ENCODE results near the gene GAS2L1.

The GAS2L1 gene

DNA sequence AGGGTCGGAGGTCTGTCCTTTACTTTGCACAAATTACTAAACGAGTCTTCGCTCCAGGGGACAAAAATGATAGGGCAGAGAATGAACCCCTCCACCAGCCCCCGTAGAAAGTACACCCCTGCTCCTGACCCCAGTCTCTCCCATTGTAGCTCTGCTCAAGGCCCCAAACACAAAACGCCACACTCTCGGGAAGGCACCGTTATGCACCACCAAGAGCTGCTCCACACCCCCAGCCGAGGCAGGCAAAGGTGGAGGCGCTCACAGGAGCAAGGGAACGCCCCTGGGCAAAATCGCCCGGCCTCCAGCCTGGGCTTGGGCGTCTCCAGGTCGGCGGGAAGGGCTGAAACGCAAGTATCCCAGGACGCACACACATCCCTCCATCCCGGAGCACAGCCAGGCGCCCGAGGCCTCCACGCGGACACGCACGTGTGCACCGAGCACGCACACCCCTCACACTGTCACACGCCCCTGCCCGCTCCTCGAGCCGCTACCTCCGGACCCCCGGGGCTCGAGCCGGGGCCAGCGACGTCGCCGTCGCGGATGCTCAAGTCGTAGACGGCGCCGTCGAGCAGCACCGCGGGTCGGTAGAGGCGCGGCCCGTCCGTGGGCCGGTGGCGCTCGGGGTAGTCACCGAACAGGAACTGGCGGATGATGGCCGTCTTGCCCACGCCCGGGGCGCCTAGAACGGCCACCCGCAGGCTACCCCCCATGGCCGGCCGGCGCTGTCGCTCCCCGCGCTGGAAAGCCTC lies 8.3 kb downstream of the GAS2L1 start (continued):
- TF ChIP-seq, protein P1, sequence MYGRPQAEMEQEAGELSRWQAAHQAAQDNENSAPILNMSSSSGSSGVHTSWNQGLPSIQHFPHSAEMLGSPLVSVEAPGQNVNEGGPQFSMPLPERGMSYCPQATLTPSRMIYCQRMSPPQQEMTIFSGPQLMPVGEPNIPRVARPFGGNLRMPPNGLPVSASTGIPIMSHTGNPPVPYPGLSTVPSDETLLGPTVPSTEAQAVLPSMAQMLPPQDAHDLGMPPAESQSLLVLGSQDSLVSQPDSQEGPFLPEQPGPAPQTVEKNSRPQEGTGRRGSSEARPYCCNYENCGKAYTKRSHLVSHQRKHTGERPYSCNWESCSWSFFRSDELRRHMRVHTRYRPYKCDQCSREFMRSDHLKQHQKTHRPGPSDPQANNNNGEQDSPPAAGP (tag by site-specific recombination; IDR thresholded peaks at IDR 0.05) = 0 out of 2 replicates have a peak, but pooled peaks have one; percentile 47
- TF ChIP-seq, protein P2, sequence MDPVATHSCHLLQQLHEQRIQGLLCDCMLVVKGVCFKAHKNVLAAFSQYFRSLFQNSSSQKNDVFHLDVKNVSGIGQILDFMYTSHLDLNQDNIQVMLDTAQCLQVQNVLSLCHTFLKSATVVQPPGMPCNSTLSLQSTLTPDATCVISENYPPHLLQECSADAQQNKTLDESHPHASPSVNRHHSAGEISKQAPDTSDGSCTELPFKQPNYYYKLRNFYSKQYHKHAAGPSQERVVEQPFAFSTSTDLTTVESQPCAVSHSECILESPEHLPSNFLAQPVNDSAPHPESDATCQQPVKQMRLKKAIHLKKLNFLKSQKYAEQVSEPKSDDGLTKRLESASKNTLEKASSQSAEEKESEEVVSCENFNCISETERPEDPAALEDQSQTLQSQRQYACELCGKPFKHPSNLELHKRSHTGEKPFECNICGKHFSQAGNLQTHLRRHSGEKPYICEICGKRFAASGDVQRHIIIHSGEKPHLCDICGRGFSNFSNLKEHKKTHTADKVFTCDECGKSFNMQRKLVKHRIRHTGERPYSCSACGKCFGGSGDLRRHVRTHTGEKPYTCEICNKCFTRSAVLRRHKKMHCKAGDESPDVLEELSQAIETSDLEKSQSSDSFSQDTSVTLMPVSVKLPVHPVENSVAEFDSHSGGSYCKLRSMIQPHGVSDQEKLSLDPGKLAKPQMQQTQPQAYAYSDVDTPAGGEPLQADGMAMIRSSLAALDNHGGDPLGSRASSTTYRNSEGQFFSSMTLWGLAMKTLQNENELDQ (tag by site-specific recombination; IDR thresholded peaks at IDR 0.05; ENCODE audit: low read depth) = no peak
- TF ChIP-seq IKZF3 (tag by site-specific recombination; IDR thresholded peaks at IDR 0.05) (no peak), ZNF677 (tag by site-specific recombination; IDR thresholded peaks at IDR 0.05) (0 out of 2 replicates have a peak, but pooled peaks have one; percentile 1), KLF1 (tag by site-specific recombination; IDR thresholded peaks at IDR 0.05) (peak; percentile 70), ZNF654 (tag by site-specific recombination; IDR thresholded peaks at IDR 0.05; ENCODE audit: low read depth) (no peak), MZF1 (tag by site-specific recombination; IDR thresholded peaks at IDR 0.05; ENCODE audit: borderline replicate concordance) (no peak), ZFP41 (tag by site-specific recombination; IDR thresholded peaks at IDR 0.05; ENCODE audit: borderline replicate concordance) (no peak), ZNF76 (tag by site-specific recombination; IDR thresholded peaks at IDR 0.05; ENCODE audit: borderline replicate concordance, low read depth) (peak; percentile 53), FEZF1 (tag by site-specific recombination; IDR thresholded peaks at IDR 0.05) (no peak), ZIC2 (tag by site-specific recombination; IDR thresholded peaks at IDR 0.05) (peak; percentile 69), ZNF792 (tag by site-specific recombination; IDR thresholded peaks at IDR 0.05) (no peak), SP2 (tag by site-specific recombination; IDR thresholded peaks at IDR 0.05) (peak; percentile 55), ZNF473 (tag by site-specific recombination; IDR thresholded peaks at IDR 0.05) (no peak), ZNF174 (tag by site-specific recombination; IDR thresholded peaks at IDR 0.05) (no peak)
- TF ChIP-seq, protein P3, sequence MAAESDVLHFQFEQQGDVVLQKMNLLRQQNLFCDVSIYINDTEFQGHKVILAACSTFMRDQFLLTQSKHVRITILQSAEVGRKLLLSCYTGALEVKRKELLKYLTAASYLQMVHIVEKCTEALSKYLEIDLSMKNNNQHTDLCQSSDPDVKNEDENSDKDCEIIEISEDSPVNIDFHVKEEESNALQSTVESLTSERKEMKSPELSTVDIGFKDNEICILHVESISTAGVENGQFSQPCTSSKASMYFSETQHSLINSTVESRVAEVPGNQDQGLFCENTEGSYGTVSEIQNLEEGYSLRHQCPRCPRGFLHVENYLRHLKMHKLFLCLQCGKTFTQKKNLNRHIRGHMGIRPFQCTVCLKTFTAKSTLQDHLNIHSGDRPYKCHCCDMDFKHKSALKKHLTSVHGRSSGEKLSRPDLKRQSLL (tag by site-specific recombination; IDR thresholded peaks at IDR 0.05) = no peak
- TF ChIP-seq, protein P4, sequence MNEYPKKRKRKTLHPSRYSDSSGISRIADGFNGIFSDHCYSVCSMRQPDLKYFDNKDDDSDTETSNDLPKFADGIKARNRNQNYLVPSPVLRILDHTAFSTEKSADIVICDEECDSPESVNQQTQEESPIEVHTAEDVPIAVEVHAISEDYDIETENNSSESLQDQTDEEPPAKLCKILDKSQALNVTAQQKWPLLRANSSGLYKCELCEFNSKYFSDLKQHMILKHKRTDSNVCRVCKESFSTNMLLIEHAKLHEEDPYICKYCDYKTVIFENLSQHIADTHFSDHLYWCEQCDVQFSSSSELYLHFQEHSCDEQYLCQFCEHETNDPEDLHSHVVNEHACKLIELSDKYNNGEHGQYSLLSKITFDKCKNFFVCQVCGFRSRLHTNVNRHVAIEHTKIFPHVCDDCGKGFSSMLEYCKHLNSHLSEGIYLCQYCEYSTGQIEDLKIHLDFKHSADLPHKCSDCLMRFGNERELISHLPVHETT (tag by site-specific recombination; IDR thresholded peaks at IDR 0.05) = no peak
- TF ChIP-seq, protein P5, sequence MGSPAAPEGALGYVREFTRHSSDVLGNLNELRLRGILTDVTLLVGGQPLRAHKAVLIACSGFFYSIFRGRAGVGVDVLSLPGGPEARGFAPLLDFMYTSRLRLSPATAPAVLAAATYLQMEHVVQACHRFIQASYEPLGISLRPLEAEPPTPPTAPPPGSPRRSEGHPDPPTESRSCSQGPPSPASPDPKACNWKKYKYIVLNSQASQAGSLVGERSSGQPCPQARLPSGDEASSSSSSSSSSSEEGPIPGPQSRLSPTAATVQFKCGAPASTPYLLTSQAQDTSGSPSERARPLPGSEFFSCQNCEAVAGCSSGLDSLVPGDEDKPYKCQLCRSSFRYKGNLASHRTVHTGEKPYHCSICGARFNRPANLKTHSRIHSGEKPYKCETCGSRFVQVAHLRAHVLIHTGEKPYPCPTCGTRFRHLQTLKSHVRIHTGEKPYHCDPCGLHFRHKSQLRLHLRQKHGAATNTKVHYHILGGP (tag by site-specific recombination; IDR thresholded peaks at IDR 0.05) = no peak
- TF ChIP-seq, protein P6, sequence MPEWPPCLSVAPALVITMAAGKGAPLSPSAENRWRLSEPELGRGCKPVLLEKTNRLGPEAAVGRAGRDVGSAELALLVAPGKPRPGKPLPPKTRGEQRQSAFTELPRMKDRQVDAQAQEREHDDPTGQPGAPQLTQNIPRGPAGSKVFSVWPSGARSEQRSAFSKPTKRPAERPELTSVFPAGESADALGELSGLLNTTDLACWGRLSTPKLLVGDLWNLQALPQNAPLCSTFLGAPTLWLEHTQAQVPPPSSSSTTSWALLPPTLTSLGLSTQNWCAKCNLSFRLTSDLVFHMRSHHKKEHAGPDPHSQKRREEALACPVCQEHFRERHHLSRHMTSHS (tag by site-specific recombination; IDR thresholded peaks at IDR 0.05) = no peak
- TF ChIP-seq, protein P7, sequence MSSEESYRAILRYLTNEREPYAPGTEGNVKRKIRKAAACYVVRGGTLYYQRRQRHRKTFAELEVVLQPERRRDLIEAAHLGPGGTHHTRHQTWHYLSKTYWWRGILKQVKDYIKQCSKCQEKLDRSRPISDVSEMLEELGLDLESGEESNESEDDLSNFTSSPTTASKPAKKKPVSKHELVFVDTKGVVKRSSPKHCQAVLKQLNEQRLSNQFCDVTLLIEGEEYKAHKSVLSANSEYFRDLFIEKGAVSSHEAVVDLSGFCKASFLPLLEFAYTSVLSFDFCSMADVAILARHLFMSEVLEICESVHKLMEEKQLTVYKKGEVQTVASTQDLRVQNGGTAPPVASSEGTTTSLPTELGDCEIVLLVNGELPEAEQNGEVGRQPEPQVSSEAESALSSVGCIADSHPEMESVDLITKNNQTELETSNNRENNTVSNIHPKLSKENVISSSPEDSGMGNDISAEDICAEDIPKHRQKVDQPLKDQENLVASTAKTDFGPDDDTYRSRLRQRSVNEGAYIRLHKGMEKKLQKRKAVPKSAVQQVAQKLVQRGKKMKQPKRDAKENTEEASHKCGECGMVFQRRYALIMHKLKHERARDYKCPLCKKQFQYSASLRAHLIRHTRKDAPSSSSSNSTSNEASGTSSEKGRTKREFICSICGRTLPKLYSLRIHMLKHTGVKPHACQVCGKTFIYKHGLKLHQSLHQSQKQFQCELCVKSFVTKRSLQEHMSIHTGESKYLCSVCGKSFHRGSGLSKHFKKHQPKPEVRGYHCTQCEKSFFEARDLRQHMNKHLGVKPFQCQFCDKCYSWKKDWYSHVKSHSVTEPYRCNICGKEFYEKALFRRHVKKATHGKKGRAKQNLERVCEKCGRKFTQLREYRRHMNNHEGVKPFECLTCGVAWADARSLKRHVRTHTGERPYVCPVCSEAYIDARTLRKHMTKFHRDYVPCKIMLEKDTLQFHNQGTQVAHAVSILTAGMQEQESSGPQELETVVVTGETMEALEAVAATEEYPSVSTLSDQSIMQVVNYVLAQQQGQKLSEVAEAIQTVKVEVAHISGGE (tag by site-specific recombination; conservative IDR thresholded peaks at IDR 0.05; ENCODE audit: low read depth) = no peak
- TF ChIP-seq, protein P8, sequence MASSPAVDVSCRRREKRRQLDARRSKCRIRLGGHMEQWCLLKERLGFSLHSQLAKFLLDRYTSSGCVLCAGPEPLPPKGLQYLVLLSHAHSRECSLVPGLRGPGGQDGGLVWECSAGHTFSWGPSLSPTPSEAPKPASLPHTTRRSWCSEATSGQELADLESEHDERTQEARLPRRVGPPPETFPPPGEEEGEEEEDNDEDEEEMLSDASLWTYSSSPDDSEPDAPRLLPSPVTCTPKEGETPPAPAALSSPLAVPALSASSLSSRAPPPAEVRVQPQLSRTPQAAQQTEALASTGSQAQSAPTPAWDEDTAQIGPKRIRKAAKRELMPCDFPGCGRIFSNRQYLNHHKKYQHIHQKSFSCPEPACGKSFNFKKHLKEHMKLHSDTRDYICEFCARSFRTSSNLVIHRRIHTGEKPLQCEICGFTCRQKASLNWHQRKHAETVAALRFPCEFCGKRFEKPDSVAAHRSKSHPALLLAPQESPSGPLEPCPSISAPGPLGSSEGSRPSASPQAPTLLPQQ (tag by site-specific recombination; IDR thresholded peaks at IDR 0.05) = peak; percentile 18; the same call in 1 of the 2 replicates
- TF ChIP-seq, protein P9, sequence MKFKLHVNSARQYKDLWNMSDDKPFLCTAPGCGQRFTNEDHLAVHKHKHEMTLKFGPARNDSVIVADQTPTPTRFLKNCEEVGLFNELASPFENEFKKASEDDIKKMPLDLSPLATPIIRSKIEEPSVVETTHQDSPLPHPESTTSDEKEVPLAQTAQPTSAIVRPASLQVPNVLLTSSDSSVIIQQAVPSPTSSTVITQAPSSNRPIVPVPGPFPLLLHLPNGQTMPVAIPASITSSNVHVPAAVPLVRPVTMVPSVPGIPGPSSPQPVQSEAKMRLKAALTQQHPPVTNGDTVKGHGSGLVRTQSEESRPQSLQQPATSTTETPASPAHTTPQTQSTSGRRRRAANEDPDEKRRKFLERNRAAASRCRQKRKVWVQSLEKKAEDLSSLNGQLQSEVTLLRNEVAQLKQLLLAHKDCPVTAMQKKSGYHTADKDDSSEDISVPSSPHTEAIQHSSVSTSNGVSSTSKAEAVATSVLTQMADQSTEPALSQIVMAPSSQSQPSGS (tag by site-specific recombination; IDR thresholded peaks at IDR 0.05; ENCODE audit: low read depth) = no peak

All from HEK293 (cell line).